ENCODE data around the gene SP140L.
A peak's percentile ranks its signal among the peaks of the same experiment; 100 is the strongest.
"Not testable (repeated sequence)": the region's sequence is repeated elsewhere in the genome, so short reads cannot be mapped to it uniquely, and the experiment has no call there.

Gene SP140L

DNA sequence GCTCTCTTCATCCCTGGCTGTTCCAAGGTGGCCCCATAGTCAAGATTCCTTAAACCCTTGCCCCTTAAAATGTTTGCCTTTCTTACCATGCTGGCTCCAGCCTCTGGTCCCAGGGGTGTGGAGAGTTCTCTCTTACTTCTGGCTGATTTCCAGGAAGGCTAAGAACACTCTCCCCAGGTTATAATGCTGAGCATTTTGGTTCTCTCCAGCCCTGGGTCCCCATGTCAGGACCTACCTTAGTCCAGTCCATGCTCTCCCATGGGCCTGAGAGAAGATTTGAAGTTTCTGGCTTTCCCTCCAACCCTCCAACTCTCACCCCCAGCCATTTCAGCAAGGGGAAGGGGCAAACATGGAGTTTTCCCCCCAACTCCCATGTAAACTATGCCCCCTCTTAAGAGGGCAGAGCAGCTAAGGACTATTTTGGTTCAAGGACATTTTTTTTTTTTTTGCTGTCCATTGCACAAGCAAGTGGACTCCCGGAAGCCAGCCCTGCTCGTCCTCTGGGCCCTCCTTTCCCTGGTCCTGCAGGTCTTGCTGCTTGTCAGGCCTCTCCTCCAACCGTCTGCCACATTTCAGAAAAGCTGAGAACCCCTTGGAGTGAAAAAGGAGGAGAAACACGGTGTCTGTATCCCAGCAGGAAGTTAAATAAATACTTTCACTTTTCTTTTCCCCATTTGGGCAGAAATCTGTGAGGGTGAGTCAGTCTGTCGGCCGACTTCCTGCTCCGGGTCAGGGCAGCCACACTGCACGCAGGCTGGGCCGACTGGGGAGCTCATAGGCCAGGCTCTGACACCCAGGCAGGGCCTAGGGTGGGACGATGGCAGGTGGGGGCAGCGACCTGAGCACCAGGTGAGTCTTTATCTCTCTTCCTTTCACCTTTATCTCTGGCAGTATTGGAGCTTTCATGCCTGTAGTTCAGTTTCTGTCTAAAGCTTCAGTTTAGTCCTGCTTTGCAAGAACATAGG lies at the start of gene SP140L:
SP140L (plus strand) TSS at position 741 of the 965 bp plus-strand sequence; CDS start at position 818, 77 bp downstream.
- peak; percentile 90 for DNase-seq (ENCODE audit: low spot score)

DNA sequence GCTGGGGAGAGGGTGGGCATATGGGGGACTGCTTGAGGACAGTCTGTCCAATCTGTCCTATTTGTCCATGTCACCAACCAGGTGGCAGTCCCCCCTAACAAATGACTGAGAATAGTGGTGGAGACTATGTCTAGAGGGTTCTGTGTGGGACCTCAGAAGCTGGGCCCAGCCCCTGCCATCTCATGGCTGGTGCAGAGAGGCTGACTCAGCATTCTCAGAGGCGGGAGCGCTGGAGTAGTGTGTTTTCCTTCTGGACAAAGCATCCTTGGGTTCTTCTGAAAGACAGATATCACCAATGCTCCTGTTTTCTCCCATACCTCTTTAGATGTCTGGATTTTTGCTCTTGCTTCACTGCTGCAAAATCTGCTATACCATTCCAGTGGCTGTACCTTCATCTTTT lies 44.1 kb upstream of the SP140L start:
- DNase-seq (ENCODE audit: low spot score) = no peak

DNA sequence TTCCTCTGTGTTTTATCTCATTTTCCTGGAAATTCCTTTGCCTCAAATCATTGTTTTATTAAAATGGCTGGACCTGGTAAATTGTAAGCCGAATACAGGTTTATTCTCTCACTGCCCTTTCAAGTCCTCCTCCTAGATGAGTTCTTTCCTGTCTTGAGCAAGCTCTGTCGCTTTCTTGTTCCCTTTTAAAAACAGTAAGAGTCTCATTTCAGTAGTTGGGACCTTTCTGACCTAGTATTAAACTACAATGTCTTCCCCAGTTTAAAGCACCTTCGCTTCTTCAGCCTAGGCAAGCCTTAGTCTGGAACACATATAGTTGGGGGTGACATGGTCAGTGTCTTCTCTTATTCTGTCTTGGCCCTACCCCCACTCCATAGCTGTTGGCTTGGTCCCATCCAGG lies 40.9 kb upstream of the SP140L start:
- DNase-seq (ENCODE audit: low spot score) = no peak

DNA sequence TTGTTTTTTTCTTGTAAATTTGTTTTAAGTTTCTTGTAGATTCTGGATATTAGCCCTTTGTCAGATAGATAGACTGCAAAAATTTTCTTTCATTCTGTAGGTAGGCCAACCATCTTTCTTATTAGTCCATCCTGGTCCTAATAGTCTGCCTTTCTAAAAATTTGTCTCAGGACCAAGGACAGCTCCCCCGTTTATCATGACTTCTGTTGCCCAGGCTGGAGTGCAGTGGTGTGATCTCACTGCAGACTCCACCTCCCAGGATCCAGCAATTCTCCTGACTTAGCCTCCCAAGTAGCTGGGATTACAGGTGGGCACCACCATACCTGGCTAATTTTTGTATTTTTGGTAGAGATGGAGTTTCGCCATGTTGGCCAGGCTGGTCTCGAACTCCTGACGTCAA lies 37.7 kb upstream of the SP140L start:
- DNase-seq (ENCODE audit: low spot score) = peak; percentile 21

DNA sequence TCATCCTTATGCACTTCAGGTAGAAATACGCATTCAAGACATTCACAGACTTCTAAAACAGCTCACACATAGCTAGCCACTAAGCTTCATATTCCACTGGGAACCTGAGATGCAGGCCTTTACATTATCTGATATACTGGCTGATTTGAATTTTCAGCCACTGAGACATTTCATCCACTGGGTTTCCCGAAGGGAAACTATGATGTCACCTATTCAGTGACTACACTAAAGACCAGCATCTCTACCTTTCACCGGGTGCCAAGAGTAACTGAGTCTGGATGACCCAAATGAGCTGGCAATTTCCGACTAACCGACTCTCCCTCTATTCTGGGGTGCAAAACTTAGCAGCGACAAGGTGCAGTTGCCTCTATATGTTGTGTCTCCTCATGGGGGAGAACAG lies 31.8 kb upstream of the SP140L start:
- no peak for DNase-seq (ENCODE audit: low spot score)

DNA sequence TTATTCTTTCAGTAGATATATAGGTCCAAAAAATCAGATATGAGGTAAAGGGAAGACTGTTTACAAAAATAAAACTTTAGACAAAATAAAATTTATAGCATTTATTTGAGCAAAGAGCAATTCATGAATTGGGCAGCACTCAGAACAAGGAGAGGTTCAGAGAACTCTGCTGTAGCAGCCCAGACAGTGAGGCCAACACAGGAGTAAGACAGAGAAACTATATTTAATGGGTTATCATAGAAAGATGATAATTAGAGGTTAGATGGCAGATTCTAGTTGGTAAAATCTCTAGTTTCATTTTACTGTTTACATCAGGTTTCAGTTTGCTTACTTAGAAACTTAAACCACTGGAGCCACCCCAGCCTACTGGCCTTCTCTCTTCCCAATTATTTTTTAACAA lies 30.1 kb upstream of the SP140L start:
- no peak for DNase-seq (ENCODE audit: low spot score)

DNA sequence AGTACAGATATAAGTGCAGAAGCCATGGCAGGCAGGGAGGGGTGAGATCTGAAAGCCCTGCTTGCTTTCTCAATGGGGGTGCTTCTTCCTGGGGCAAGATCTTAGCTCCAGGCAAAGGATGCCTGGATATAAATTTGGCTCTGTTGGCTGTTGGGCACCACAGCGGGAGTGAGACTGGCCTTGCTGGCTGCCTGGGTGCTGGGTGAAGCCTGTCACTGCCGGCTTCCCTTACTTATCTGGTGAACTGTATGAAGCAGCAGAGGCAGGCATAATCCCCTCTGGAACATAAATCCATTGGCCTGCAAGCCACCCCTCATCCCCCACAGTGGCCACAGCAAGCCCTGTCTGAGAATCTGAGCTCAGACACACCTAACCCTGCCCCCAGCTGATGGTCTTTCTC lies 27.4 kb upstream of the SP140L start:
- no peak for DNase-seq (ENCODE audit: low spot score)

DNA sequence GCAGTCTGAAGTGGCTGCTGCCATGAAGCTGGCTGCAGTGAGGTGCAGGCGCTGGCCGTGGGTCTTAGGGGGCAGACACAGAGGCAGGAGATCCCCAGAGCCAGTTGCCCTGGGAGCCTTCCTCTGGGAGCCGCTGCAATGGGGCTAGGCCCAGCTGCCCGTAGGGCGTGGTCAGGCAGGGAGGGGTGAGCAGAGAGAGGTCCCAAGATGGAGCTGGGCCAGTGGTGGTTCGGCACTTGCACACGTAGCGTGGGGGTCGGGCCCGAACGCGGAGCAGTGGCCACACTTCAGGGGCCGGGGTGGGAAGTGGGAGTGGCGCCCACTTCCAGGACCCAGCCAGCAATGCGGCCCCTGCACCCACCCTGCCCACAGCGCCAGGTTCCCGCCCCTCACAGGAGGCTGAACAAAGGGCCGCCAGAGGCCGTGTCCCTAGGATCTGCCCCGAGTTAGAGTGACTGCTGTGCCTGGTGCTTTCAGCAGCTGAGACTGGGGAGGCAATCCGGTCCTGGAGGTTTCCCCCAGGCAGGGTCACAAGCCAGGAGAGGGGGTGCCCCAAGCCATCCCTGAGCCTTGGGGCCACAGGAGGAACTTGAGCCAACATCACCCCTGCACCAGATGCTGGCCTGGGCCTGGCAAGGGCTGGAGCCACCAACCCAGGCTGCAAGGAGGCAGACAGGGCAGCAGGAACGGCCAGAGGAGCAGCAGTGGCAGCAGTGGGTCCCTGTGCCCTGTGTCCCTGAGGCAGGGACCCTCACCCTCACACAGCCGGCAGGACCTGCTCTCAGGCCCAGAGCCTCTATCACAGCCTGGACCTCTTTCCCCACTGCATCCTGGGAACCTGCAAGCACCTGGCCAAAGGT lies 21.3 kb upstream of the SP140L start:
- DNase-seq (ENCODE audit: low spot score) = no peak

DNA sequence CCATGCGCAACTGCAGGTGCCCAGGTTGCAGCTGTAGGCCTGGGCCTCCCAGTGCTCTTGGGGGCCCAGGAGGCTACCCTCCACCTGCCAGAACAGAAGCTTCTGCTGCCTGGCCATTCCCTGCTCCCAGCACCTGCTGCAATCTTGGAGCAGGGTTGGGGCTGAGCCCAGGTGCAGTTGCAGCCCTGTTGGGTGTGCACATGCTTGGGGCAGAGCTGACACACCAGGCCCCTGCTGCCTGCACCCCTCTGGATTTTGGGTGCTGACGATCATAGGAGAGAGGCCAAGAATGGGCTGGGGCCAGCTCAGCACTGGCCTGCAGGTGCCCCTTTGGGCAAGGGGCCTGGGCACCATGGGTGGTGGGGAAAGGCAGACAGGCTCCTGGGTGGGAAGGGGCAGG lies 20.5 kb upstream of the SP140L start:
- no peak for DNase-seq (ENCODE audit: low spot score)

DNA sequence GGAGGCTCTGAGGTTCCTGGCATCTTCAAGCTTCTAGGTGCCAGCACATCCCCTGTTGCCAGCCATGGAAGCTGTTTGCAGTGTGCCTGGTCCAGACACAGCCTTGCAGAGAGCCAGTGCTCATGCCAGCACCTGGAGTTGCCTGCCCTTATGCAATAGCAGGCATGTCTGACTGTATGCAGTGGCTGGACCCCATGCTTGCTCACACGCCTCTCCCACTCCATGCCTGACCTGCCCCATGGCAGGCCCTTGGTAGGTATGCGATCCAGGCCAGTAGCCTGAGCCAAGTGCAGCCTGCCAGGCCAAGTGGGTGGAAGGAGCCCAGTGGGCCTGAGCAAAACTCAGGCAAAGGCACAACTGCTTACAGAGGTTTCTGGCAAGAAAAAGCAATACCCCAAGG lies 19.5 kb upstream of the SP140L start:
- no peak for DNase-seq (ENCODE audit: low spot score)

DNA sequence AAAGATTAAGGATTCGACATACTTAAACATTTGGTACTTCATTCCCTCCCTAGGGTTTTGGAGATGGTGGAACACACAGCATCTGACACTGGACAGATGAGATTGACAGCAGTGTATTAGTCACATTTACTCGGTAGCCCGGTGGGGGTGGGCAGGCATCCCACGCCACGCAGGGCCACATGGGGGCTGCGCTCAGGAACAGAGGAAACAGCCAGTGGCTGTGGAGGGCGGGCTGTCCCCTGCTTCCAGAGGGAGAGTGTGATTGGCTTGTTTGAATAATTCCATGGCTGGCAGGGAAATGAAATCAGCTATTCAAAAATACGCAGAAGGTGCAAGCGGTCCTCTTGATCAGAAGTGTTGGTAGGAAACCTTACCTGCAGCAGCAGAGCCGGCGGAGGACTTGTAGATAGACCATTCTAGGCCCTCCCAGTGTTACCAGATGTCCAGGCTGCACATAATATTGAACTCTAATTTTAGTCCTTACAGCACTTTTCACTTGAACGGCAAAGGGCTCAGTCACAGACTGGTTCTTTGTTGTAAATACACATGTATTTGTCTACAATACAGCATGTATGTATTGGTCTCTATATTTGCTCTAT lies 18.5 kb upstream of the SP140L start:
- DNase-seq (ENCODE audit: low spot score) = no peak

DNA sequence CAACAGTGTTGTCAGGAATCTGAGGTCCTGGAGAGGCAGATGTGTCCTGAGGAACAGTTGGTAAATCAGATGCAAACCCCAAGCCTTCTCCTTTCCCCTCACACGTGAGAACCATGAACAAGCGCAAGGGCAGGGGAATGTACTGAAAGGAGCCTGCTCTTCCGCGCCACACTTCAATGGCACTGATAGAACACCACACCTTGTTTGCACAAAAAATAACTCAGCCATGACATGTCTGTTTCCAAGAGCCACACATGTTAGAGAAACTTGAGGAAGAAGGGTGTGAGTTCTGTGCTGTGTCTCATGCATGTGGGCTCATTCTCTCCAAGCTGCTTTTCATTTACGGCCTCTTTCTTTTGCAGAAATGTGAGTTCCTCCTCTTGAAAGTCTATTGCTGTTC lies 16.2 kb upstream of the SP140L start:
- not testable (repeated sequence) for DNase-seq (ENCODE audit: low spot score)

DNA sequence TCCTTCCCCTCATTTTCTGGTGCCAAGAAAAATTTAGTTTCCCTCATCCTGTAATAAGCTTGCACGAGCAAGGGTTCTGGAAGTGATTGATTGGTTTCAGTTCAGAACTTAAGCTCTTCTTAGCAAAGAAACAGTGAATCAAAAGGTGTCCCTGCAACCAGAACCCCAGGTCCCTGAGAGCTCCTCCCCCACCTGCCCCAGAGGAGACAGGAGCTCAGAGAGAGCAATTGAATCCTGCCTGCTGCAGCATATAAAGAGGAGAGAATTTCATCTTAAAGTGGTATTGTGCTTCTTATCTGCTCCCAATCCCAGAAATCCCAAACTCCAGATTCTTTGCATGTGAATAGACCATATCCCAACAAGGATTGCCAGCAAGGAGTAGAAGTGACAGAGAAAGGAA lies 15.4 kb upstream of the SP140L start:
- not testable (repeated sequence) for DNase-seq (ENCODE audit: low spot score)

DNA sequence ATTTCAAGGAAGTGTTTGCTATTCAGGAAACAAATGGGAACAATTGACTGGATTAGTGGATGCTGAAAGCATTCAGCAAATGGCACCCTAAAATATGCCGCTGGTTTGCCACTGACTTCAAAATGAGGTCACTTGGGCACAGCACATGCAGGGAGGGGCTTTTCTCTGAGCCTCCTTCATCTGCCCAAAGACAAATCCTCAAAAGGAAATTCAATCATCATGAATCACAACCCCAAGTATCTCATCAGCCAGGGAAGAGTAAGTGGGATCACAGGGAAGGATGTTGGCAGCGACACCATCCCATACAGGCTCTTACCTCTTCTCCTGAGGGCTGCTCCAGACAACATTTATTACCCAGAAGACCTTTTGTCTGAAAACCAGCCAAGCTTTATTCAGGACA lies 14.4 kb upstream of the SP140L start:
- DNase-seq (ENCODE audit: low spot score) = peak; percentile 73

DNA sequence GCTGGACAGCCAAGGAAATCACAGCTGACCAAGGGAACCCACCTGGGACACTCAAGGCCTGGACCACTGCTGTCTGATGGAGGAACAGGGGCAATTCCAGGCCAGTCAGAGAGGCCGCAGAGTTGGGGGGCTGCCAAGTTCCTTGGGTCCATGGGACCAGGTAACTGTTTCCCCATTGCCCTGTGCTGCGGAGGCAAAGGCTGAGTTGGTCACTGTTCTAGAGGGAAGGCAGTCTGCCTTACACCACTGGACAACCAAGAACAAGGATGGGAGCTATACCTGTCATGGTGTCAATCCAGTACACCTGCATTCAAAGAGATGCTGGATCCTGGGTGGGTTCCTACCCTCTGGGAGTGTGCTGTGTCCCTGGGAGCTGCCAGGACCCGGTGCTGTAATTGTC lies 9.6 kb upstream of the SP140L start:
- DNase-seq (ENCODE audit: low spot score) = no peak

DNA sequence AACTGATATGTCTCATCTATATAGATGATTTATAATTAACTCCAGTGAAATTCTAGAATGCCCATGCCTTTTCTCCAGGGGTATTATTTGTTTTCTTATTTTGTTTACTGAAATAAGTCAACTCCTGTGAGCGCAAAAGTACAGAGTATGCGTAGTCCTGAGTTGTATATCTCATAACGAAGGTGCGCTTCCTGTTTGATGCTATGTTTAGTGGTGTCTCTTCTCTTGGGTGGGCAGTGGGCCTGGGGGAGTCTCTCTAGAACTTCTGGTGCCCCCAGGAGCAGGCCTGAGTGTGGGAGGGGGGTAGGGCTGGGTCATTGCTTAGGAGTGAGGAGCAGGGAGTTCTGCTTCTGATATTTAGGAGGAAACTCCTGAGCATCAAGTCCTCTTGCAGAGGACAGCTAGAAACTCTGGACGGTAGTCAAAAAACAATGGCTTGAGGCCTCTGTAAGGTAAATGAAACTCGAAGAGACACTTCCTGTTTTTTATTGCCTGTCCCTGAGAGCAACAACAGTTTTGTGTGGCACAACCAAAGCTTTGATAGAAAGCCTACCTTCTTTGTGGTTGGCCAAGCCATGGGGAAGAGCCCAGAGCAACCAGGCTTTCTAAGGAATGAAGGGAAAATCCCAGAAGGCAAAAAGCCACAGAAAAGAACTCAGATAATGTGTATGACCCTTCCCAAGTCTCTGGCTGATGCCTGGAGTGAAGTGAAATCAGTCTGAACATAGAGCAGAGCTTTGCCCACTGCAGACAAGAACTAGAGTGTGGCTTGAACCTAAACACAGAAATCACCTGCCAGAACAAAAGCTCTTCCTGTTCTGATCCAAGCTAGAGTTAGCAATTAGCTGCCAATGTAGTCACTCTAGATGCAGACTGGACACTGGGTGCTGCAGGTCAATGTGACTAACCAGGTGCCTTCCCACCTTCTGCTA lies 8.5 kb upstream of the SP140L start:
- DNase-seq (ENCODE audit: low spot score) = peak; percentile 12

DNA sequence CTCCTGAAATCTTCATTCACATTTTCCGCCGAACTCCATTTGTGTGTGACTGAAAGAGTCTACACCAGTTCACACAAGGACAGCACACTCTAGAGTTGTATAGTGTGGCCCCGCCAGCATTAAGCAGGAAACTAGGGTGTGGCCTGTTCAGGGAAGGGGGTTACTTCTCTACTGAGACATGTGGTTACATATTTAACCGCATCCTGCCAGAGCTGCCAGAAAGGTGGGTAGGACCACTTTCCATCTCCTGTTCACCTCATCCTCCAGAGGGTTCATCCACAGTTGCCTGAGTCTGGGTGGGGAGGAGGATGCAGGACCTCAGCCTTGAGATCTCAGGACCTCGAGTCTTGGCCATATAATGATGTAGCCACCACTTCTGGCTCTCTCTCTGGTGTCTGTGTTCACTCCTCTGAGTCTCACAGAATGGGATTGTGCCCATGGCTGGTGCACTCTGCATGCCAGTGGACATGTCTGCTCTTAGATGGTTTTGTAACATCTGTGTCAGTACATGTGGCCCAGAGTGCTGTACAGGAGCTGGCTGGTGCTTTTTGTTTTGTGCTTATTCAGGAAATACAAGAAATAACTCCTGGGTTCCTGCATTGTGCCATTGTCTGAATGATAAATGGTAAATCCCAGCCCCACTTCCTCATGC lies 7.7 kb upstream of the SP140L start:
- no peak for DNase-seq (ENCODE audit: low spot score)

DNA sequence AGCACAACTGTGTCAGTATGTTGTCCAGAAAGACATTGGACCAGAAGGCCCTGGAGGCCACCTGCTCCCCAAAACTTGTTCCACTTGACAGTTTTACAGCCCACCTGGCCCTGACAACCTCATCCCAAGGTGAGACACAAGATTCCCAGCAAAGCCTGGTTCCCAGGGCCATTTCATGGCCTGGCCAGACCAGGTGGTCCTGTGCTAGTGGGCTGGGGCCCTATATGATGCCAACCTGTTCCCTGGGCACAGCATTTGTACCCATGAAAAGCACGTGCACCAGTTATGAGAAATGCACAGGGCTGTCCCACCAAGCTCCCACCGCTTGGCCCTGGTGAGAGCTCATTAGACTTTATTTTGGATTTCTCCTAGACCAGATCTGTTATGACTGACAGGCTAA lies 6.0 kb upstream of the SP140L start:
- no peak for DNase-seq (ENCODE audit: low spot score)

DNA sequence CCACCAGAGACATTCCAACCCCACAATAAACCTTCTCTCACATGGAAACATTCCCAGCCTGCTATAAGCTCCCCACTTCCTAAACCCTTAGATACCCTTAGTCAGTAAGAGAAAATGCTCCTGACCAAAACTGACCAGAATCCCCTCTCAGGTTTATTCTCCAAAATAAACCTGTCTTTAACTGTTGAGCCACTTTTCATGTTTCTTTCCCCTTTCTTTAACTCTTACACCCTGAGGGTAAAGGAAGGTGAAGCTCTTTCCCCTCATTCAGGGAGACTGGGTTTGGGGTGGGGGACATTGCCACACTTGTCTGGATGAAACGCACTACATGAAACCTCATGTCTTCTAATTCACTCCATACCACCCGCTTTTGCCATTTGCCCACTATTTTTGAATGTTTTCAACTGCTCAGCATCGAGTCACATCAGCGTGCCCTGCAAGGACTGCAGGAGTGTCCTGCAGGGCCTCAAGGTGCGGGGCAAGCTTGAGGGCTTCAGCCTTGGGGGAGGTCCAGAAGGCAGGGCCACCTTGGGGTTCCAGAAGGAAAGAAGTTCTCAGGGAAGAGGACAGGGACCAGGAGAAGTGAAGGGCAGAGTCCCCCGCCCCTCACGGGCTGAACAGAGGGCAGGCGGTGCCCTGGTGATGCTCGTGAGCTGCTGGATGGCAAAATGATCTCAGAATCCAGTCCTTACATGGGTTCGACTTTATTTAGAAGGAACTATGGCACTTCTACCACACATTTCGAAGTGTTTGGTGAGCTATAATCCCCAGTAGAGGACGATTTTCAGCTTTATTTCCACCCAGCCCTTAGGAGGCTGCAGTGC lies 4.2 kb upstream of the SP140L start:
- no peak for DNase-seq (ENCODE audit: low spot score)

Measured in kidney tubule cell (primary cell).